ENCODE results near the gene HDAC10.

The HDAC10 gene

DNA sequence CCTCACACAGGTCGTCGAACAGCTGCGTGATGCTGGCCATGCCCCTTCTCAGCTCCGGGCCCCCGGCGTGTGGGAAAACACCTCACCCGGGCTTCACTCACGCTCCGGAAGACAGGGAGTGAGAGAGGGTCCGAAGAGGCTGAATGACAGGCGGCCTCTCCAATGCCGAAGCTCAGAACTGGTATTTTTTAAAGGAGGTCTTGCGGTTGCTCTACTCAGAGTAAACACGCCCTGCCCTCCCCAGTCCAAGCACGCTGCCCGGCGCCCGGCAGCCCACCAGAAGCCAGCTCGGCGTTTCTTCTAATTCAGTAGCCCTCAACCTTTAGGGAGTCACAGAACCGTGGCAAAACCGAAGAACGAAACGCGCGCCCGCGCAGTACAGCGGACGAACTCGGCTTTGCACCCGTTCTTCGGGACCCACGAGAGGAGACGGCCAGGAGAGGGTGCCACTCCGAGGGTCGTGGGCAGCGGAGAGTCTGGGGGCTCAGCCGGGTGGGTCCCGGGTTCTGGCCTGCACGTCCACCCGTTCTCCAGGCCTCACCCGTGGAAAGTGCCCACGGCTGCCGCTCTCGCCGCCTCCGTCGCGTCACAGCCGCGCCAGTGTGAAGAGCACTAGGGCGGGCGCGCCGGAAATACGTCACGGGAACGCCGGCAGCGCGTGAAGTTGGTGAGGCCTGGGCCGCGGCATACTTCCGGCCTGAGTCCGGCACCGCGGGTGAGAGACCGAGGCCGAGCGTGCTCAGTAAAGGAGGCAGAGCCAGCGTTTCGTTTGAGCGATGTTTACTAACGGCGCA lies 6.4 kb downstream of the HDAC10 start, which contains the start of gene TUBGCP6:
TSS of gene TUBGCP6 (minus strand) at position 604 of the 794 bp plus-strand sequence. CDS start at position 40, 564 bp downstream.
- TF ChIP-seq CTCF (IDR thresholded peaks at IDR 0.05; ENCODE audit: extremely low read depth, missing control alignments): no peak
- peak; percentile 95 for DNase-seq (ENCODE audit: low spot score)

- TF ChIP-seq CTCF (IDR thresholded peaks at IDR 0.05; ENCODE audit: extremely low read depth, missing control alignments): no peak
- DNase-seq (ENCODE audit: low spot score): no peak
Measured at GRCh38 chr22:50243685-50244419, 7.2 kb downstream of the HDAC10 start.

- no peak for DNase-seq (ENCODE audit: low spot score)
Measured at GRCh38 chr22:50242406-50242949, 8.6 kb downstream of the HDAC10 start.

GRCh38 chr22:50238755-50239154 lies 12.3 kb downstream of the HDAC10 start:
- TF ChIP-seq CTCF (IDR thresholded peaks at IDR 0.05; ENCODE audit: extremely low read depth, missing control alignments): no peak
- DNase-seq (ENCODE audit: low spot score): no peak

More at GRCh38 chr22:50242406-50242949, 8.6 kb downstream of the HDAC10 start:
- TF ChIP-seq CTCF (IDR thresholded peaks at IDR 0.05; ENCODE audit: extremely low read depth, missing control alignments): no peak

DNA sequence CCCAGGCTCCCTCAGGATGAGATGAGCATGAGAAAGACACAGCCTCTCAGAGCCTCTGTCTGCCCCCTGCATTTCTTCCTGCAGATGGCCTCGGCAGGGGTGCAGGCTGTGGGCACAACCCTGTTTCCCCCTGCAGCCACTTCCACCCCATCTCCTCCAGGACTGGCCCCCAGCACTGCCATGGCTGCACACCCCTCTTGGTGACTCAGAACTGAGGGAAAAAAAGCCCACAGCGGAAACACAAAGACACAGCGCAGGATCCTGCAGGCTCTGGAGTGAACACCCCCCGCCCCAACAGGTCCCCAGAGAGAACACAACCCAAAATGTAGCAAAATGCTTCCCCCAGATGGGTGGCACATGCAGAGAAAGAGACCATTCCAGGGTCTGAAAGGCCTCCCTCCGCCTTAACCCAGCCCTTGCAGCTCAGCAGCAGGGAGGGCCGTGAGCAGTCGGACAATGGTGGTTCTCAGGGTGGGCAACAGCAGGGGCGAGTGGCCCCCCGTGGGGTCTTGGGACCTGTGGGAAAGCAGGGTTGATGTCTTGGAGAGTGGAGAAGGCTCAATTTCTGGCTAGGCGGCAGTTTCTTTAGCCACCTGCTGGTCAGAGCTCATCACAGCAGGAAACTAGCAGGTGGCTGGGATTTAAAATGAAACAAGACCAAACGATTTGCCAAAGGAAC lies 14.2 kb downstream of the HDAC10 start:
- DNase-seq (ENCODE audit: low spot score): no peak

GRCh38 chr22:50233223-50233622 lies 17.8 kb downstream of the HDAC10 start:
- no peak for DNase-seq (ENCODE audit: low spot score)
- no peak for TF ChIP-seq CTCF (IDR thresholded peaks at IDR 0.05; ENCODE audit: extremely low read depth, missing control alignments)

More for the DNA sequence above, 14.2 kb downstream of the HDAC10 start:
- TF ChIP-seq CTCF (IDR thresholded peaks at IDR 0.05; ENCODE audit: extremely low read depth, missing control alignments): peak; percentile 29
